NCI-H2171 treated with DMSO at 0.1 percent for 48 hours (cell line): ENCODE results near the gene XAGE1B.
"Not testable (repeated sequence)": the region's sequence is repeated elsewhere in the genome, so short reads cannot be mapped to it uniquely, and the experiment has no call there.

ENCODE experiments used
- DNase-seq: peaks from one replicate; lab custom pipeline; 2025; lab: John Stamatoyannopoulos, UW

Gene XAGE1B

GRCh38 chrX:52516987-52517325 is at the start of gene XAGE1B:
Gene XAGE1B (minus strand): TSS chrX:52517063. CDS start chrX:52515527, 1,536 bp downstream.
- not testable (repeated sequence) for DNase-seq

GRCh38 chrX:52563105-52563504 is 46.2 kb upstream of the XAGE1B start:
- DNase-seq = no peak

- DNase-seq = no peak
Measured at GRCh38 chrX:52558140-52558539, 41.3 kb upstream of the XAGE1B start.

GRCh38 chrX:52556741-52557140 is 39.9 kb upstream of the XAGE1B start:
- DNase-seq = no peak

- no peak for DNase-seq
Measured at GRCh38 chrX:52553995-52554642, 37.3 kb upstream of the XAGE1B start.

- not testable (repeated sequence) for DNase-seq
Measured at GRCh38 chrX:52548769-52549168, 31.9 kb upstream of the XAGE1B start.

- DNase-seq = no peak
Measured at GRCh38 chrX:52544147-52544840, 27.4 kb upstream of the XAGE1B start.

- no peak for DNase-seq
Measured at GRCh38 chrX:52542311-52542710, 25.4 kb upstream of the XAGE1B start.

- DNase-seq = not testable (repeated sequence)
Measured at GRCh38 chrX:52541051-52541450, 24.2 kb upstream of the XAGE1B start.

- not testable (repeated sequence) for DNase-seq
Measured at GRCh38 chrX:52516110-52516986, 515 bp downstream of the XAGE1B start.

GRCh38 chrX:52511126-52511525 is 5.7 kb downstream of the XAGE1B start:
- not testable (repeated sequence) for DNase-seq

GRCh38 chrX:52509916-52510315 is 6.9 kb downstream of the XAGE1B start:
- DNase-seq = no peak

GRCh38 chrX:52507331-52507730 is 9.5 kb downstream of the XAGE1B start:
- no peak for DNase-seq

GRCh38 chrX:52504551-52504950 is 12.3 kb downstream of the XAGE1B start:
- no peak for DNase-seq

- DNase-seq = not testable (repeated sequence)
Measured at GRCh38 chrX:52501362-52501761, 15.5 kb downstream of the XAGE1B start.

- DNase-seq = not testable (repeated sequence)
Measured at GRCh38 chrX:52496419-52496772, 20.5 kb downstream of the XAGE1B start.

GRCh38 chrX:52495545-52496418 is 21.1 kb downstream of the XAGE1B start, which contains the start of gene XAGE1A:
Gene XAGE1A (plus strand): TSS chrX:52495808. CDS start chrX:52497362, 1,554 bp downstream.
- not testable (repeated sequence) for DNase-seq

- not testable (repeated sequence) for DNase-seq
Measured at GRCh38 chrX:52471301-52471700, 45.6 kb downstream of the XAGE1B start.
